COR-L47 (cell line): ENCODE measurements around the gene ZNF74.
A peak's percentile ranks its signal among the peaks of the same experiment; 100 is the strongest.
"Not testable (repeated sequence)": the region's sequence is repeated elsewhere in the genome, so short reads cannot be mapped to it uniquely, and the experiment has no call there.

ENCODE experiments used
- DNase-seq: peaks from one replicate; lab custom pipeline; 2025; lab: John Stamatoyannopoulos, UW

Gene ZNF74

DNA sequence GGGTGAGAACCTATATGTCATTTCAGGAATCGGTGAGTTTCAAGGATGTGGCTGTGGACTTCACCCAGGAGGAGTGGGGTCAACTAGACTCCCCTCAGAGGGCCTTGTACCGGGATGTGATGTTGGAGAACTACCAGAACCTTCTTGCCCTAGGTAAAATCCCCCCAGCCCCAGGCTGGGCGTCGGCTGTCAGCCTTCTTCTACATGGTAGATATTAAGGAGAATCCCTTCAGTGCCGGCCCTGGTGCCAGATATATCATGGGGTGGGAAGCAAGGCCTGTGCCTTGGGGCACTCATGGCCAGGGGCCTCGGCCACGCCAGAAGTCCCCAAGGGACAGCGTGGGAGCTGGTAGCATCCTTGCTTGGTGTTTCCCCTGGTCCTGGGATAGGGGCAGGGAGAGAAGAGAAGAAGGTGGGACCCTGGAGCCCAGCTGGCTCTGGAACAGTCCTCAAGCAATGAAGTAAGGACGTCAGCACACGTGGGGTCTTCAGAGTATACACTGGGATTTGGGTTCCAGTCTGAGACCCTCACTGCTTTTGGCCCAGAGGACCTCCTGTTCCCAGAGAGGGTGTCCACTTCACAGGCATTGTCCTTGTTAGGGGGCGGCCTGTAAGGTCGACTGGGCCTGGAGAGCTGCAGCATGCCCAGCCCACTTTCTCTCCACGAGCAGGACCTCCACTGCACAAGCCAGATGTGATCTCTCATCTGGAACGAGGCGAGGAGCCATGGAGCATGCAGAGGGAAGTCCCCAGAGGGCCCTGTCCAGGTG is 6.8 kb downstream of the ZNF74 start:
- DNase-seq = no peak

DNA sequence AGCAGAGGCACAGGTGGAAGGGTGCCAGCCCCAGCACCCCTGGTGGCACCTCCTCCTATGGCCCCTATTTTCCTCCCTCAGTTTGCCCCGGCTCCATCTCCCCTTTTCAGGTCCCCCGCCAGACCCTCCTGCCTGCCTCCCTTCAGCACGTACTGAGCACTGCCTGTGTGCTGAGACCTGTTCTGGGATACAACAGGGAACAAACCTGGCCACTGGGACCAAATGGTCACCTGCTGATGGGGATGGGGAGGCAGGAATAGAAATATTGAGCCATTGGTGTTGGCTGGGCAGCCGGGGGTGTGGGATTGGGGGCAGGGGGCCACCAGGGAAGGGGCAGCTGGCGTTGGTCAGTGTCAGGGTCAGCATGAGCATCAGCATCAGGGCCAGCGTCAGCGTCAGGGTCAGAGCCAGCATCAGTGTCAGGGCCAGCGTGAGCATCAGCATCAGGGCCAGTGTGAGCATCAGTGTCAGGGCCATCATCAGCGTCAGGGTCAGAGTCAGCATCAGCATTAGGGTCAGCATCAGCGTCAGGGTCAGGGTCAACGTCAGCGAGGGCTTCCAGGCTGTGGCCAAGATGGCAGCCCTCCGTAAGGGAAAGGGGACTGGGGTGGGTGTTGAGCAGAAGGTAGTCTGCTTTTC is 7.5 kb downstream of the ZNF74 start:
- no peak for DNase-seq

DNA sequence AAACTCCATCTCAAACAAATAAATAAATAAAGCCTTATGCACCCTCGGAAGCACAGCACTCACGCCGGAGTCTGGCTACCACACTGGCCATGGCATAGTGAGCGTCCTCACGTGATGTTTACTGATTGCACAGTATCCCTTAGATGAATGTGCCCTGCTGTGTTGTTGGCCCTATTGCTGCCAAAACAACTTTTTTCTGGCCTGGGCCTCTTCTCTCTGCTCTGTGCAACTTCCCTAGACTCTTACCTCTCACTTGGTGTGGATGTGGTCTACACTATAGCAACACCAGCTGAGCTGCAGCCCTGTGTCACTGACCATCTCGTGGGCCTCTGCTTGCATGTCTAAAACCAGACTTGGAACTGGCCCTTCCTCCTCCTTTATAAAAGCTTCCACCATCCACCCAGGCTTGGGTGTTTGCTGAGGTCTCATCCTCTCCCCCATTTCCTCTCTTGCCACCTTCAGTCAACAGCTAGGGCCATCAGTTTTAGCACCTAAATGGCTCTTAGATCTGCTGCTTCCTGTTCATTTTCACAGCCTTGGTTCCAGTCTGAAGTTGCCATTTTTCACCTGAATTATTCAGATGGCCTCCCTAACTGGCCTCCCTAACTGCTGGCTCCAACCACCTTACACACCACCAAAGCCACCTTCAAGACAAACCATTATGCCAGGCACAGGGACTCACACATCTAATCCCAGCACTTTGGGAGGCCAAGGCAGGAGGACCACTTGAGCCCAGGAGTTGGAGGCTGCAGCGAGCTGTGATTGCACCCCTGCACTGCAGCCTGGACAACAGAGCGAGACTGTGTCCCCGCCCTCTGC is 9.2 kb downstream of the ZNF74 start:
- DNase-seq = peak; percentile 34

DNA sequence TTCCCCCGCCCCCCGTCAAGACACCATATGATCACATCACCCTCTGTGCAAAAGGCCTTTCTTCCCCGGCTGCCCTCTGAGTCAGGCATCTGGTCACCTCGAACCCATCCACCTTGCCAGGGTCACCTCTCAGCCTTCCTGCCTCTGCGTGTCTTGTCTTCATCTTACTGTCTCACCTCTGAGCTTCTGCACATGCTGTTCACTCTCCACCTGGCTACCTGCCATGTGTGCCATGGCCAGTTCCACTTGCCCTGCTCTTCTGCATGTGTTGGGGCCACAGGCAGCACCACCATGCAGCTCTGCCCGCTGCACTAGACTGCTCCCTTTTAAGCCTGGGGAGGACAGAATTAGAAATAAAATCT is 9.8 kb downstream of the ZNF74 start:
- no peak for DNase-seq

GRCh38 chr22:20404881-20405280 is 10.9 kb downstream of the ZNF74 start:
- no peak for DNase-seq

GRCh38 chr22:20405291-20405930 is 11.5 kb downstream of the ZNF74 start:
- DNase-seq = no peak

- no peak for DNase-seq
These were observed 12.2 kb downstream of the ZNF74 start for GRCh38 chr22:20405931-20406685.

DNA sequence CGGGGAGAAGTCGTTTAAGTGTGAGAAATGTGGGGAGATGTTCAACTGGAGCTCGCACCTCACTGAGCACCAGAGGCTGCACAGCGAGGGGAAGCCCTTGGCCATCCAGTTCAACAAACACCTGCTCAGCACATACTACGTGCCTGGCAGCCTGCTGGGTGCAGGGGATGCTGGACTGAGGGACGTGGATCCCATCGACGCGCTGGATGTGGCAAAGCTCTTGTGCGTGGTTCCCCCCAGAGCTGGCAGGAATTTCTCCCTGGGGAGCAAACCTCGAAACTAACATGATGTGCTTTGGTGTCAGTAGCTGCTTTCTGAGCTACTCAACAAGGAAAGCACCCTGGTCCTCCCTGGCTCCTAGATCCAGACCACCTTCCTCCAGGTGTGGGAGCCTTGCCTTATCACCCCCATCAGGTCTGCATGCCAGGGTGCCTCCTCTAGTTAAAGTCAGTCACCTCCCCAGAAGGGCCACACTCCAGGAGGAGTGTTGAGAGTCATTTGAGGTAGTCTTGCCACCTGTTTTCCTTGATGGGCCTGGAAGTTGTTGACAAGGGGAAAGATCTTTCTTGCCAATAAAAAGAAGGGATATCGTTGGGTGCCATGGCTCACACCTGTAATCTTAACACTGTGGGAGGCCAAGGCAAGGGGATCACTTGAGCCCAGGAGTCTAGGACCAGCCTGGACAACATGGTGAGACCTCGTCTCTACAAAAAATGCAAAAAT is 12.9 kb downstream of the ZNF74 start:
- no peak for DNase-seq

DNA sequence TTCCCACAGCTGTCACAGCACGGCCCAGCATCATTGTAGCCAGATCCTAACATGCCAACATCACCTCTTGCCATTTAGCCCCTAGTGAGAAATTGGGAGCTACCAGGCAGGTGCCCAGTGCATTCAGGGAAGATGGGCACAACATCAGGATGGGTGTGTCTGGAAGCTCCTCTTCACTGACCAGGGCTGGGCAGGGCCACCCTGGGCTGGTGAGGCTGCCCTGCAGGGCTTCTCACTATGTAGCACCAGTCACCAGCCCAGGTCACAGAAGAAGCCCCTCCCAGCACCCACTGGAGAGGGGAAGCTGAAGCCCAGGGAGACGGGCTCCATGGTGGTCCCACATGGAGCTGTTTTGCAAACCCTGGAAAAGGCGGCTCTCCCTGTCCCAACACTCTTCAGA is 13.9 kb downstream of the ZNF74 start:
- no peak for DNase-seq

DNA sequence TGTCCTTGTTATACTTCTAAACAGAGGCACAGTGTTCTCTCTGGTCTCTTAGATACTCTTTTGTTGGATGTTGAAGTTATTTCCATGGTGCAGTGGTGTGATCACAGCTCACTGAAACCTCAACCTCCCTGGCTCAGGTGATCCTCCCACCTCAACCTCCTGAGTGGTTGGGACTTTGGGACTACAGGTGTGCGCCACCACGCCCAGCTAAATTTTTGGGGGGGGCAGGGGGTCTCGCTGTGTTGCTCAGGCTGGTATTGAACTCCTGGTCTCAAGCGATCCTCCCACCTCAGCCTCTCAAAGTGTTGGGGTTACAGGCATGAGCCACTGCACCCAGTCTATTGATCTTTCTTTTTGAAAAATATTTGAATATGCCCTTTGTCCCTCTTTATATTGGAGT is 14.9 kb downstream of the ZNF74 start:
- no peak for DNase-seq

DNA sequence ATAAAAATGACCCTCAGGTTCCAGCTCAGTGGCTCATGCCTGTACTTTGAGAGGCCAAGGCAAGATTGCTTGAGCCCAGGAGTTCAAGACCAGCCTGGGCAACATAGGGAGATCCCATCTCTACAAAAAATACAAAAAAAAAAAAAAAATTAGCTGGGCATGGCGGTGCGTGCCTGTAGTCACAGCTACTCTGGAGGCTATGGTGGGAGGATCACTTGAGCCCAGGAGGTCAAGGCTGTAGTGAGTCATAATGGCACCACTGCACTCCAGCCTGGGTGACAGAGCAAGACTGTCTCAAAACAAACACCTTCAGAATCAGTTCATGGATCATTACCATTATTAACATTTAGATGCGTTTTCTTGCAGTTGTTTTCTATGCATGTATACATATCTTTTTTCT is 15.4 kb downstream of the ZNF74 start:
- not testable (repeated sequence) for DNase-seq

GRCh38 chr22:20412474-20413216 is 18.7 kb downstream of the ZNF74 start:
- no peak for DNase-seq

- DNase-seq = no peak
These were observed 19.5 kb downstream of the ZNF74 start for GRCh38 chr22:20413217-20414058.

- no peak for DNase-seq
These were observed 20.1 kb downstream of the ZNF74 start for GRCh38 chr22:20414059-20414440.

- DNase-seq = no peak
These were observed 20.5 kb downstream of the ZNF74 start for GRCh38 chr22:20414450-20414849.

GRCh38 chr22:20415241-20415640 is 21.3 kb downstream of the ZNF74 start:
- DNase-seq = not testable (repeated sequence)

DNA sequence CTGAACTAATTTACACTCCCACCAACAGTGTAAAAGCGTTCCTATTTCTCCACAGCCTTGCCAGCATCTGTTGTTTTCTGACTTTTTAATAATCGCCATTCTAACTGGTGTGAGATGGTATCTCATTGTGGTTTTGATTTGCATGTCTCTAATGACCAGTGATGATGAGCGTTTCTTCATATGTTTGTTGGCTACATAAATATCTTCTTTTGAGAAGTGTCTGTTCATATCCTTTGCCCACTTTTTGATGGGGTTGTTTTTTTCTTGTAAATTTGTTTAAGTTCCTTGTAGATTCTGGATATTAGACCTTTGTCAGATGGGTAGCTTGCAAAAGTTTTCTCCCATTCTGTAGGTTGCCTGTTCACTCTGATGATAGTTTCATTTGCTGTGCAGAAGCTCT is 21.7 kb downstream of the ZNF74 start:
- not testable (repeated sequence) for DNase-seq

DNA sequence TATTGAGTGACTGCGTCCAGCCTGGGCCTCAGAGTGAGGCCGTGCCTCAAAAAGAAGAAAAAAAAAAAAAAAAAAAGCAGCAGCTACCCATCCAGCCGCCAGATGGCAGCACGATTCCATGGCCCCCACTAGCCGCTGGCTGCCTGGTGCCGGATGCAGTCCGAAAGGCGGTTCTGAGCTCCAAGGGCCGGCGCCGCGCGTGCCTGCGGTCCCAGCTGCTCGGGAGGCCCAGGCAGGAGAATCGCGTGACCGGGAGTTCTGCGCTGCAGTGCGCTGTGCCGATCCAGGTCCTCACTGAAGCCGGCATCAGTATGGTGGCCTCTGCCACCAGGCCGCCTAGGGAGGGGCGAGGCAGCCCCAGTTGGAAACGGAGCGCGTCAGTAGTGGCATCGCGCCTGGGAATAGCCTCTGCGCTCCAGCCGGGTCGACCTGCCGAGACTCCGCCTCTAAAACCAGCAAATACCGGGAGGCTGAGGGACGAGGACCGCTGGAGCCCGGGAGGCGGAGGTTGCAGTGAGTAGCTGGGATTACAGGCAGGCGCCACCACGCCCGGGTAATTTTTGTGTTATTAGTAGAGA is 24.3 kb downstream of the ZNF74 start:
- DNase-seq = peak; percentile 61

GRCh38 chr22:20419664-20419951 is 25.7 kb downstream of the ZNF74 start:
- no peak for DNase-seq
